Body of pancreas (tissue), 4 donors: ENCODE results near the gene TMEM131L. TPM values are rescaled to one million over a fixed set of nuclear protein-coding genes. Genes with fewer than 3 reads are reported as not detected.

Source experiments
- ATAC-seq: fragments of 150-250 bp; one replicate; pipeline ENCODE4 v1.9.1; 2016
- DNase-seq, 4 donors: peaks; one replicate each; pipeline ENCODE4 v3.0.0-alpha.2; 2019
- H3K27ac ChIP-seq, 4 donors: fragments of 200-600 bp; sonication (generic); 1 replicate in 3 of 4; 2 replicates in 1 of 4; pipeline versions ENCODE4 v1.5.1 to v1.6.1; 2016 to 2019; ENCODE audit warnings: mild to moderate bottlenecking in 1 of 4, mixed read lengths in 1 of 4, moderate library complexity in 1 of 4
- H3K27me3 ChIP-seq, 2 donors: fragments of 200-600 bp; sonication (generic); one replicate each; pipeline ENCODE4 v1.6.0; 2016; ENCODE audit warnings: mild to moderate bottlenecking in 1 of 2
- H3K36me3 ChIP-seq, 2 donors: fragments of 200-600 bp; sonication (generic); replicated peaks in 1 of 2; 2 replicates each; pipeline ENCODE4 v1.5.1; 2016; ENCODE audit warnings: low read depth in 2 of 2; ENCODE audit not compliant: insufficient read depth in 1 of 2
- H3K4me1 ChIP-seq: fragments of 200-600 bp; sonication (generic); one replicate; pipeline ENCODE4 v1.6.0; 2016
- H3K4me3 ChIP-seq, 2 donors: fragments of 200-600 bp; sonication (generic); 1 replicate in 1 of 2; 2 replicates in 1 of 2; pipeline ENCODE4 v1.5.1; 2016 to 2019
- H3K9me3 ChIP-seq, 3 donors: fragments of 200-600 bp; sonication (generic); 1 replicate in 2 of 3; 2 replicates in 1 of 3; pipeline ENCODE4 v1.5.1; 2016
- CTCF ChIP-seq, 7 experiments: fragments of 450-650 bp in 4 of 7; fragments of 200-600 bp in 3 of 7; sonication (generic) in 3 of 7; IDR thresholded peaks; one replicate each; pipeline ENCODE4 v1.5.1; 2016 to 2019; ENCODE audit warnings: antibody characterized with exemption in 7 of 7
- POLR2A ChIP-seq, 3 donors: fragments of 450-650 bp; IDR thresholded peaks; one replicate each; pipeline ENCODE4 v1.6.1; 2016; ENCODE audit warnings: antibody characterized with exemption in 3 of 3, mild to moderate bottlenecking in 2 of 3
- WGBS, 2 donors: methylation state at CpG; one replicate each; pipeline ENCODE4 v1.1.5; 2017; 5-methylcytosine and 5-hydroxymethylcytosine counted together
- intact Hi-C: fragments of 100-400 bp; cut with DNase I; formaldehyde crosslinking; loops from one replicate; pipeline ENCODE4 v1.15.1; 2023
- total RNA-seq, 2 donors: library from RNA; depleted of rRNA; stranded (reverse); fragments of >200 nt; gene quantifications; one replicate each; pipeline ENCODE4 v1.1.0, GENCODE V29; 2016

TMEM131L gene
- total RNA-seq, 2 donors from 2014 or later = 47.1 to 63.6 TPM

GRCh38 chr4:153618833-153619232, 152.7 kb downstream of the TMEM131L start:
- TF ChIP-seq CTCF (IDR thresholded peaks at IDR 0.05) = no peak
- TF ChIP-seq POLR2A (IDR thresholded peaks at IDR 0.05) = no peak
- no peak overlapping the region for H3K4me3 ChIP-seq
- DNase-seq (no peak), ATAC-seq (no peak)
- no peaks in the 10 kb centered on the region for H3K27me3 ChIP-seq
- WGBS, 2 donors = 85 to 88% methylated on average over 6 of the region's 6 CpGs
- H3K4me1 ChIP-seq = no peaks in the 10 kb centered on the region
- H3K9me3 ChIP-seq = no peaks in the 10 kb centered on the region
- H3K36me3 ChIP-seq = peaks cover 0 to 44% of the 10 kb centered on the region in 2 donors
- no peak overlapping the region for H3K27ac ChIP-seq
- intact Hi-C loops = no loop called here

- 83 to 86% methylated on average over 2 of the region's 2 CpGs for WGBS, 2 donors
- intact Hi-C loops = no loop called here
Observed at GRCh38 chr4:153619811-153620210, 153.7 kb downstream of the TMEM131L start.

GRCh38 chr4:153620352-153620751, 154.2 kb downstream of the TMEM131L start:
- no peak overlapping the region for H3K27ac ChIP-seq
- H3K9me3 ChIP-seq = no peaks in the 10 kb centered on the region
- peaks cover 7 to 50% of the 10 kb centered on the region in 2 donors for H3K36me3 ChIP-seq
- no peaks in the 10 kb centered on the region for H3K4me1 ChIP-seq
- ATAC-seq = no peak
- no peak overlapping the region for H3K4me3 ChIP-seq
- no peak for DNase-seq
- 91 to 97% methylated on average over 1 of the region's 1 CpG for WGBS, 2 donors
- no peaks in the 10 kb centered on the region for H3K27me3 ChIP-seq
- TF ChIP-seq CTCF (IDR thresholded peaks at IDR 0.05) (no peak), POLR2A (IDR thresholded peaks at IDR 0.05) (no peak)
- intact Hi-C loops = no loop called here

More at GRCh38 chr4:153619811-153620210, 153.7 kb downstream of the TMEM131L start:
- TF ChIP-seq POLR2A (IDR thresholded peaks at IDR 0.05) (no peak), CTCF (IDR thresholded peaks at IDR 0.05) (no peak)
- Histone ChIP-seq H3K27ac (no peak overlapping the region), H3K27me3 (no peaks in the 10 kb centered on the region), H3K36me3 (peaks cover 2 to 45% of the 10 kb centered on the region in 2 donors), H3K4me3 (no peak overlapping the region), H3K9me3 (no peaks in the 10 kb centered on the region), H3K4me1 (no peaks in the 10 kb centered on the region)
- no peak for ATAC-seq
- no peak for DNase-seq

- Histone ChIP-seq H3K36me3 (peaks cover 13 to 58% of the 10 kb centered on the region in 2 donors), H3K4me1 (no peaks in the 10 kb centered on the region), H3K4me3 (no peak overlapping the region), H3K9me3 (no peaks in the 10 kb centered on the region), H3K27ac (no peak overlapping the region), H3K27me3 (no peaks in the 10 kb centered on the region)
- WGBS, 2 donors = 91 to 95% methylated on average over 5 of the region's 5 CpGs
- TF ChIP-seq POLR2A (IDR thresholded peaks at IDR 0.05) (no peak), CTCF (IDR thresholded peaks at IDR 0.05) (no peak)
- intact Hi-C loops = no loop called here
- no peak for ATAC-seq
- DNase-seq = no peak
Observed at GRCh38 chr4:153622093-153622492, 155.9 kb downstream of the TMEM131L start.

GRCh38 chr4:153622778-153623240, 156.6 kb downstream of the TMEM131L start:
- ATAC-seq (no peak), DNase-seq (no peak)
- Histone ChIP-seq H3K27me3 (no peaks in the 10 kb centered on the region), H3K4me1 (no peaks in the 10 kb centered on the region), H3K27ac (no peak overlapping the region), H3K4me3 (no peak overlapping the region), H3K36me3 (peaks cover 13 to 60% of the 10 kb centered on the region in 2 donors), H3K9me3 (no peaks in the 10 kb centered on the region)
- 59 to 70% methylated on average over 12 of the region's 12 CpGs for whole genome bisulfite sequencing, 2 donors
- no peak for TF ChIP-seq POLR2A (IDR thresholded peaks at IDR 0.05)
- TF ChIP-seq CTCF (IDR thresholded peaks at IDR 0.05) = no peak
- intact Hi-C loops = no loop called here
